Chondrocyte (in vitro differentiated cells): Measurements from ENCODE around the gene HSD3B7. TPM values are rescaled to one million over a fixed set of nuclear protein-coding genes. Genes with fewer than 3 reads are reported as not detected.

ENCODE experiments used
- DNase-seq: peaks from one replicate; pipeline ENCODE4 v3.0.0; 2021; ENCODE audit warnings: mixed read lengths, low spot score
- H3K27ac Mint-ChIP-seq: one replicate; pipeline ENCODE4 v1.8.0; 2021; ENCODE audit warnings: mild to moderate bottlenecking, moderate library complexity, mixed read lengths; ENCODE audit not compliant: unreplicated experiment
- H3K27me3 Mint-ChIP-seq: 2 replicates; pipeline ENCODE4 v1.8.0; 2021; ENCODE audit warnings: low read depth, mixed read lengths
- H3K36me3 Mint-ChIP-seq: 2 replicates; pipeline ENCODE4 v1.8.0; 2021; ENCODE audit warnings: low read depth, mixed read lengths
- H3K4me1 Mint-ChIP-seq: 2 replicates; pipeline ENCODE4 v1.8.0; 2021; ENCODE audit warnings: low read depth, mild to moderate bottlenecking, mixed read lengths
- H3K4me3 Mint-ChIP-seq: one replicate; pipeline ENCODE4 v1.8.0; 2021; ENCODE audit warnings: mild to moderate bottlenecking, moderate library complexity, mixed read lengths; ENCODE audit not compliant: unreplicated experiment
- H3K9me3 Mint-ChIP-seq: 2 replicates; pipeline ENCODE4 v1.8.0; 2021; ENCODE audit warnings: low read depth, mixed read lengths
- total RNA-seq: library from RNA; stranded (reverse); gene quantifications from 3 replicates; pipeline ENCODE4 v1.2.1, GENCODE V29; 2021
- TF ChIP-seq, protein P1 (sequence below): fragments of 200-600 bp; sonication (generic); IDR thresholded peaks from 2 replicates; pipeline ENCODE4 v1.5.0; 2021; ENCODE audit warnings: antibody characterized with exemption, mild to moderate bottlenecking, moderate library complexity

Gene HSD3B7
- total RNA-seq, 1 donor from 2014 or later: 12.3 TPM

DNA sequence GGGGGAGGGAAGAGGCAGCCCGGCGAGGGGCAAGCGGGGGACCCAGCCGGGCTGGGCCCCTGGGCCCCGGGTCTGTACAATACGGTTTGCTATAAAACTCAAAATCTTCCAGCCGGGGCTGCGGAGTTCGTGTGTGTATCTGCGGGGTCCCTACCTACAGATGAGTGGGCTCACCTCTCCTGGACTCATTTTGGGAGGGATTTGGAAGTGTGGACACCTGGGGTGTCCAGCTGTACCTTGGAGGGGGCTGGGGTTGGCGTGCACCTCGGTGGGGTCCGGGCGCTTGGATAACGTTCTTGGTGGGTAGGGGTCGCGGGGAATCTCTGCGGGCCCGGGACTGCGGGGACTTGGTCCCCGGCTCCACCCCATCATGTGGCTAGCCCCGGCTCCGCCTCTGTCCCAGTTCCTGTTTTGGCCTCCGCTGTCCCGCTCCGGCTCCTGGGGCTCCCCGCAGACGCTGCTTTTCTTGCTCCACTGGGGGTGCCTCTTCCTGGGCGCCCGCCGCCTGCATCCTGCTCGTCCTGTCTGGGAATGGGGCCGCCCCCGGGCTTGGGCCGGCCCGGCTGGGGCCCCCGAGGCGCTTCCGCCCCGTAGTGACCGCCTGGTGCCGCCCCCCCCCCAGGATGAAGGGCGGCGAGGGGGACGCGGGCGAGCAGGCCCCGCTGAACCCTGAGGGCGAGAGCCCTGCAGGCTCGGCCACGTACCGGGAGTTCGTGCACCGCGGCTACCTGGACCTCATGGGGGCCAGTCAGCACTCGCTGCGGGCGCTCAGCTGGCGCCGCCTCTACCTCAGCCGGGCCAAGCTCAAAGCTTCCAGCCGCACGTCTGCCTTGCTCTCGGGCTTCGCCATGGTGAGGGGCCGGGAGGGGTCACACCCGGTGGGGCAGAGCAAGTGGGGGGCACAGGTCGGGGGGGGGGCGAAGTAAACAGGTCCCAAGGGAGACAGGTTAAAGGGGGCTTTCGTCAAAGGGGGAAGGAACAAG, 36.0 kb upstream of the HSD3B7 start, which contains the start of gene ORAI3:
Gene ORAI3, plus strand, starts transcription at position 402 of the 983 bp plus-strand sequence. Its CDS starts 222 bp downstream, at position 624.
- Mint-ChIP-seq H3K27me3 (no peaks in the 10 kb centered on the region), H3K4me1 (peaks cover 38% of the 10 kb centered on the region), H3K36me3 (peaks cover 2% of the 10 kb centered on the region), H3K27ac (peak within 1 kb of the TSS; percentile 85), H3K4me3 (peak within 1 kb of the TSS; percentile 86), H3K9me3 (no peaks in the 10 kb centered on the region)
- DNase-seq: peak; percentile 92
- TF ChIP-seq, protein P1, sequence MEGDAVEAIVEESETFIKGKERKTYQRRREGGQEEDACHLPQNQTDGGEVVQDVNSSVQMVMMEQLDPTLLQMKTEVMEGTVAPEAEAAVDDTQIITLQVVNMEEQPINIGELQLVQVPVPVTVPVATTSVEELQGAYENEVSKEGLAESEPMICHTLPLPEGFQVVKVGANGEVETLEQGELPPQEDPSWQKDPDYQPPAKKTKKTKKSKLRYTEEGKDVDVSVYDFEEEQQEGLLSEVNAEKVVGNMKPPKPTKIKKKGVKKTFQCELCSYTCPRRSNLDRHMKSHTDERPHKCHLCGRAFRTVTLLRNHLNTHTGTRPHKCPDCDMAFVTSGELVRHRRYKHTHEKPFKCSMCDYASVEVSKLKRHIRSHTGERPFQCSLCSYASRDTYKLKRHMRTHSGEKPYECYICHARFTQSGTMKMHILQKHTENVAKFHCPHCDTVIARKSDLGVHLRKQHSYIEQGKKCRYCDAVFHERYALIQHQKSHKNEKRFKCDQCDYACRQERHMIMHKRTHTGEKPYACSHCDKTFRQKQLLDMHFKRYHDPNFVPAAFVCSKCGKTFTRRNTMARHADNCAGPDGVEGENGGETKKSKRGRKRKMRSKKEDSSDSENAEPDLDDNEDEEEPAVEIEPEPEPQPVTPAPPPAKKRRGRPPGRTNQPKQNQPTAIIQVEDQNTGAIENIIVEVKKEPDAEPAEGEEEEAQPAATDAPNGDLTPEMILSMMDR: no peak

DNA sequence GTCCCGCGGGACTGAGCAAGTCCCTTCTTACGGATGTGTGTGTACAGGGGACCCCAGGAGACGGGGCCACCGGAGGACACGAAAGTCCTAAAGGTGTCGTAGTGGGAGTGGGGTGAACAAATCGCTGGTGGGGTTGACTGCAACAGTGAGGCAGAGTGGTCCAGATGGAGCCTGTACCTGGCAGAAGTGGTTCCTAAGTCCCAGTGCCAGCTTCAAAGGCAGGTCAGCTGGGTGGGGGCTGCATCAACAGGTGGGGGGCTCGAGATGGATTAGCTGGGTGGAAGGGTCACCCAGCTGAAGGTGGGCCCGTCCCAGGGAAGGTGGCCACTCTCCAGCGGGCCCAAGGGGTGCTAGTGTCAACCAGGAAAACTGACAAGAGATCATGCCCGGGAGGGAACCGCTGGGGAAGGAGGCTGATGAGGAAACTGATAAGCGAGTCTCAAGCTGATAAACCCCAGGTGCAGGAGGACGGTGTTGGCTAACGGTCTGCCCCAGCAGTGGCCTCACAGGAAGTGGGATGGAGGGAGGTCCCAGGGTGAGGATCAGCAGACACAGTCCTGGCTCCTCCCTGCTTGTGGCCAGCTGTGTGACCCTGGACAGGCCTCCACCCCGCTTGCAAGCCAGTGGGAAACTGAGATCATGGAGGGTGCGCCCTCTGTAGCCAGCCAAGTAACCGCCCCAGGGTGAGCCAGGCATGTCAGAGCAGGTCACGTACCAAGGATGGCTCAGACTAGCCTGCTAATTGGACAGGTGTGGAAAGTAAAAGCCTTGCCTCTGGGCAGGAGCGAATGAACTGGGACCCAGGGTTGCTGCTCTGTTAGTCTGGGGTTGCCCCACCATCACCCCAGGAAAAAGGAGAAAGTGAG, 35.1 kb upstream of the HSD3B7 start:
- peak overlapping the region; percentile 79 for H3K27ac Mint-ChIP-seq
- peaks cover 39% of the 10 kb centered on the region for H3K4me1 Mint-ChIP-seq
- DNase-seq: no peak
- peak overlapping the region; percentile 86 for H3K4me3 Mint-ChIP-seq
- no peaks in the 10 kb centered on the region for H3K9me3 Mint-ChIP-seq
- TF ChIP-seq, protein P1: no peak
- H3K27me3 Mint-ChIP-seq: no peaks in the 10 kb centered on the region
- peaks cover 2% of the 10 kb centered on the region for H3K36me3 Mint-ChIP-seq

DNA sequence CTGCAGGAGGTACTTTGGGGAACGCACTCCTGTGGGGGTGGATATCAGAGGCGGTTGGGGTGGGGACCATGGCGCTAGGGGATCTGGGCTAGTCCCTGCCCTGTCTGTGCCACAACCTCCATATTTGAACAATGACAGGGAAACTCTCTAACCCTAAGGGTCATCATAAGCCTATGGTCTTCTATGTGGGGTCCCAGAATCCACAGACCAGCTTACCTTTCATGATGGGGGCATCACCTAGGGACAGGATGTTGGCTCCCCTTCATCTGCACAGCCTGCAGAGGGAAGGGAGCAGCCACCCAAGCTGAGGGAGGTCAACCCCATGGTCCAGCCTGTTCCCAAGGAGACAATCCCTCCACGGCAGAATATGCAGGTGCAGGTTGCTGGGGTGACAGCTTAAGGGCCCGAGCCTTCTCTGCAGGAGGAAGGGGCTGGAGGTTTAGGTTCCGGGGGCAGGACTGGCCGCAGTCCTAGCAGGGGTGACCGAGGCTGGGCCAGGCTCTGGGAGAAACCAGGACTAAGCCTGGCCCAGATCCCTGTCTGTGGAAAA, 34.4 kb upstream of the HSD3B7 start:
- H3K4me1 Mint-ChIP-seq: peaks cover 39% of the 10 kb centered on the region
- H3K27ac Mint-ChIP-seq: peak overlapping the region; percentile 79
- TF ChIP-seq, protein P1: no peak

DNA sequence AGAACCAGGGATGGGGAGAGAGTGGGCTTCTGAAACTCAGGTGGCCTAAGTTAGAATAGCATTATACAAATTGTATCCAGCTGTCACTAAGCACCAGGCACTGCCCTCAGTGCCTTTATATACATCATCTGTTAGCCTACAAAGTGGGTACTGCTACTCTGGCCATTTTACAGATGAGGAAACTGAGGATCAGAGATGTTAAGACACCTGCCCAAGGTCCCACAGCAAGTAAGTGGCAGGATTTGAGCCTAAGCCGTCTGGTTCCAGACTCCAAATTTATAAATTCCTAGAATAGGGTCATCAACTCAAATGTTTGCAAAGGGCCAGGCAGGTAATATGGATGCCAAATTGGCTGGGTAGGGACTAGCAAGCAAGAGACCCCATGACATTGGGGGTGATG, 33.8 kb upstream of the HSD3B7 start:
- H3K4me3 Mint-ChIP-seq: no peak overlapping the region
- TF ChIP-seq, protein P1: no peak
- no peaks in the 10 kb centered on the region for H3K9me3 Mint-ChIP-seq
- no peak for DNase-seq
- peaks cover 39% of the 10 kb centered on the region for H3K4me1 Mint-ChIP-seq
- H3K27ac Mint-ChIP-seq: peak overlapping the region; percentile 74
- no peaks in the 10 kb centered on the region for H3K27me3 Mint-ChIP-seq
- H3K36me3 Mint-ChIP-seq: peaks cover 2% of the 10 kb centered on the region

More for the DNA sequence above, 34.4 kb upstream of the HSD3B7 start:
- no peaks in the 10 kb centered on the region for H3K9me3 Mint-ChIP-seq
- no peak for DNase-seq
- H3K27me3 Mint-ChIP-seq: no peaks in the 10 kb centered on the region
- peaks cover 2% of the 10 kb centered on the region for H3K36me3 Mint-ChIP-seq
- peak overlapping the region; percentile 86 for H3K4me3 Mint-ChIP-seq
